H9 (cell line): ENCODE results near the gene TRAF6. TPM values are rescaled to one million over a fixed set of nuclear protein-coding genes. Genes with fewer than 3 reads are reported as not detected.

Experiments used
- DNase-seq: peaks from one replicate; pipeline ENCODE4 v3.0.0-alpha.2; 2017
- H2AFZ ChIP-seq: one replicate; pipeline ENCODE4 v1.6.1; 2013; ENCODE audit warnings: mild to moderate bottlenecking, low read length, control low read depth, moderate library complexity
- H2AK5ac ChIP-seq: 2 replicates; pipeline ENCODE4 v1.6.1; 2013; ENCODE audit warnings: low read length, control low read depth, mixed read lengths; ENCODE audit not compliant: insufficient read length
- H2BK120ac ChIP-seq: one replicate; pipeline ENCODE4 v1.6.1; 2013; ENCODE audit warnings: low read depth, mild to moderate bottlenecking, low read length, control low read depth, inconsistent platforms; ENCODE audit not compliant: poor library complexity, severe bottlenecking
- H2BK12ac ChIP-seq: 2 replicates; pipeline ENCODE4 v1.6.1; 2013; ENCODE audit warnings: low read length, control low read depth, mixed read lengths, low read depth; ENCODE audit not compliant: insufficient read length
- H2BK15ac ChIP-seq: 2 replicates; pipeline ENCODE4 v1.6.1; 2013; ENCODE audit warnings: low read depth, low read length, control low read depth
- H2BK20ac ChIP-seq: one replicate; pipeline ENCODE4 v1.6.1; 2013; ENCODE audit warnings: low read depth, mild to moderate bottlenecking, low read length, control low read depth, inconsistent platforms; ENCODE audit not compliant: poor library complexity, severe bottlenecking
- H2BK5ac ChIP-seq: 2 replicates; pipeline ENCODE4 v1.6.1; 2013; ENCODE audit warnings: low read length, control low read depth, mixed read lengths; ENCODE audit not compliant: insufficient read length
- H3K14ac ChIP-seq: 2 replicates; pipeline ENCODE4 v1.6.1; 2013; ENCODE audit warnings: low read length, control low read depth; ENCODE audit not compliant: insufficient read depth
- H3K18ac ChIP-seq: 2 replicates; pipeline ENCODE4 v1.6.1; 2013; ENCODE audit warnings: low read depth, mild to moderate bottlenecking, mixed read lengths, low read length, control low read depth; ENCODE audit not compliant: insufficient read length
- H3K23ac ChIP-seq: 2 replicates; pipeline ENCODE4 v1.6.1; 2013; ENCODE audit warnings: low read length, control low read depth, mixed read lengths, low read depth; ENCODE audit not compliant: insufficient read length
- H3K23me2 ChIP-seq: 2 replicates; pipeline ENCODE4 v1.6.1; 2013; ENCODE audit warnings: low read depth, mild to moderate bottlenecking, mixed read lengths, low read length, control low read depth; ENCODE audit not compliant: insufficient read length, poor library complexity, severe bottlenecking
- H3K27ac ChIP-seq: 2 replicates; pipeline ENCODE4 v1.5.1; 2013; ENCODE audit warnings: low read length, control low read depth, mixed read lengths, low read depth; ENCODE audit not compliant: insufficient read length
- H3K27me3 ChIP-seq: 2 replicates; pipeline ENCODE4 v1.6.1; 2013; ENCODE audit warnings: low read length, control low read depth, inconsistent platforms; ENCODE audit not compliant: insufficient read depth
- H3K4ac ChIP-seq: 2 replicates; pipeline ENCODE4 v1.6.1; 2013; ENCODE audit warnings: low read depth, mild to moderate bottlenecking, control low read depth, inconsistent platforms, low read length, moderate library complexity
- H3K4me1 ChIP-seq: 2 replicates; pipeline ENCODE4 v1.6.1; 2013; ENCODE audit warnings: low read length, control low read depth, inconsistent platforms; ENCODE audit not compliant: insufficient read depth
- H3K4me2 ChIP-seq: 2 replicates; pipeline ENCODE4 v1.6.1; 2013; ENCODE audit warnings: low read length, control low read depth, mixed read lengths; ENCODE audit not compliant: insufficient read length, insufficient read depth
- H3K56ac ChIP-seq: 2 replicates; pipeline ENCODE4 v1.6.1; 2013; ENCODE audit warnings: low read depth, mild to moderate bottlenecking, mixed read lengths, low read length, control low read depth; ENCODE audit not compliant: insufficient read length
- H3K79me1 ChIP-seq: 2 replicates; pipeline ENCODE4 v1.6.1; 2013; ENCODE audit warnings: low read depth, mild to moderate bottlenecking, moderate library complexity, low read length, control low read depth, inconsistent platforms; ENCODE audit not compliant: insufficient read depth, poor library complexity, severe bottlenecking
- H3K79me2 ChIP-seq: 2 replicates; pipeline ENCODE4 v1.6.1; 2013; ENCODE audit warnings: low read length, control low read depth, inconsistent platforms; ENCODE audit not compliant: insufficient read depth
- H3K9ac ChIP-seq: 2 replicates; pipeline ENCODE4 v1.6.1; 2013; ENCODE audit warnings: low read length, control low read depth, mixed read lengths; ENCODE audit not compliant: insufficient read length; ENCODE audit errors: extremely low read depth
- H3K9me3 ChIP-seq: one replicate; pipeline ENCODE4 v1.6.1; 2013; ENCODE audit warnings: low read depth, low read length, inconsistent platforms; ENCODE audit not compliant: control insufficient read depth
- H3T11ph ChIP-seq: one replicate; pipeline ENCODE4 v1.6.1; 2013; ENCODE audit warnings: mild to moderate bottlenecking, low read length, control low read depth, inconsistent platforms
- H4K20me1 ChIP-seq: one replicate; pipeline ENCODE4 v1.6.1; 2013; ENCODE audit not compliant: control insufficient read depth, insufficient read length, insufficient read depth
- H4K5ac ChIP-seq: 2 replicates; pipeline ENCODE4 v1.6.1; 2013; ENCODE audit warnings: low read depth, mild to moderate bottlenecking, mixed read lengths, low read length, control low read depth; ENCODE audit not compliant: insufficient read length
- H4K8ac ChIP-seq: replicated peaks from 2 replicates; pipeline ENCODE4 v1.6.1; 2013; ENCODE audit warnings: low read length, control low read depth, mixed read lengths, low read depth; ENCODE audit not compliant: insufficient read length
- H4K91ac ChIP-seq: 2 replicates; pipeline ENCODE4 v1.6.1; 2013; ENCODE audit warnings: low read depth, mild to moderate bottlenecking, moderate library complexity, mixed read lengths, low read length, control low read depth; ENCODE audit not compliant: insufficient read length
- H3K27ac Mint-ChIP-seq, 3 experiments: 2 replicates in 2 of 3; 3 replicates in 1 of 3; pipeline ENCODE4 v1.8.0; 2020 to 2021; ENCODE audit warnings: mixed read lengths in 3 of 3, mild to moderate bottlenecking in 1 of 3, moderate library complexity in 1 of 3
- H3K27me3 Mint-ChIP-seq: 2 replicates; pipeline ENCODE4 v1.8.0; 2021; ENCODE audit warnings: low read depth, mild to moderate bottlenecking, moderate library complexity, mixed read lengths
- H3K36me3 Mint-ChIP-seq, 3 experiments: 2 replicates in 2 of 3; 3 replicates in 1 of 3; pipeline ENCODE4 v1.8.0; 2020 to 2021; ENCODE audit warnings: low read depth in 3 of 3, mixed read lengths in 3 of 3; ENCODE audit not compliant: insufficient read depth in 1 of 3
- H3K4me1 Mint-ChIP-seq, 2 experiments: 2 replicates each; pipeline ENCODE4 v1.8.0; 2020; ENCODE audit warnings: mixed read lengths in 2 of 2
- H3K4me3 Mint-ChIP-seq, 2 experiments: 2 replicates in 1 of 2; 3 replicates in 1 of 2; pipeline ENCODE4 v1.8.0; 2020 to 2021; ENCODE audit warnings: mild to moderate bottlenecking in 2 of 2, mixed read lengths in 2 of 2, moderate library complexity in 1 of 2
- H3K9me3 Mint-ChIP-seq, 2 experiments: 2 replicates in 1 of 2; 3 replicates in 1 of 2; pipeline ENCODE4 v1.8.0; 2020; ENCODE audit warnings: mild to moderate bottlenecking in 2 of 2, mixed read lengths in 2 of 2, moderate library complexity in 1 of 2
- CTCF ChIP-seq: fragments of 200-600 bp; sonication (generic); conservative IDR thresholded peaks from 3 replicates; pipeline ENCODE4 v1.8.0; 2021; ENCODE audit warnings: antibody characterized with exemption, mild to moderate bottlenecking
- WGBS: extraction: QIAGEN DNeasy Blood & Tissue Kit; methylation state at CpG from one replicate; pipeline ENCODE4 v1.1.7; 2013; ENCODE audit warnings: missing lambda C conversion rate, low lambda C conversion rate, mixed read lengths; ENCODE audit not compliant: insufficient read length; ENCODE audit errors: extremely low coverage; 5-methylcytosine and 5-hydroxymethylcytosine counted together
- total RNA-seq: library from RNA; stranded (reverse); gene quantifications from 2 replicates; pipeline ENCODE4 v1.2.1, GENCODE V29; 2021

Gene TRAF6
- total RNA-seq, 1 experiment from 2014 or later, result 9.9 TPM

- Mint-ChIP-seq H3K27me3 (no peaks in the 10 kb centered on the region), H3K4me3 (no peak overlapping the region), H3K9me3 (peaks cover 0 to 2% of the 10 kb centered on the region in 2 experiments; a peak in 2 of 5 replicates), H3K36me3 (peaks cover 0 to 13% (median 7%) of the 10 kb centered on the region in 3 experiments; a peak in 4 of 7 replicates), H3K27ac (no peak overlapping the region), H3K4me1 (peaks cover 2% of the 10 kb centered on the region in 2 experiments; a peak in 1 of 4 replicates)
- Histone ChIP-seq H3K4me1 (no peaks in the 10 kb centered on the region), H2AFZ (no peak overlapping the region), H3T11ph (no peak overlapping the region), H2BK15ac (no peak overlapping the region), H2AK5ac (no peak overlapping the region), H4K91ac (no peak overlapping the region), H2BK20ac (no peak overlapping the region), H4K5ac (no peak overlapping the region), H2BK12ac (no peak overlapping the region), H3K9me3 (no peaks in the 10 kb centered on the region), H3K79me1 (no peaks in the 10 kb centered on the region), H3K9ac (no peak overlapping the region), H3K27me3 (no peaks in the 10 kb centered on the region), H4K8ac (no peak overlapping the region), H3K4me2 (no peak overlapping the region), H3K27ac (no peak overlapping the region), H2BK120ac (no peak overlapping the region), H3K79me2 (no peaks in the 10 kb centered on the region), H3K14ac (no peak overlapping the region), H3K18ac (no peak overlapping the region), H3K23me2 (no peaks in the 10 kb centered on the region), H3K4ac (no peak overlapping the region), H3K56ac (no peak overlapping the region), H2BK5ac (no peak overlapping the region), H3K23ac (no peak overlapping the region), H4K20me1 (no peaks in the 10 kb centered on the region)
- no peak for TF ChIP-seq CTCF
- DNase-seq, result no peak
- WGBS, result no CpG with 5 or more reads among the region's 5 CpGs
These were observed 71.9 kb downstream of the TRAF6 start for GRCh38 chr11:36438126-36438525.
